Suprapubic skin (tissue), 4 donors: Measurements from ENCODE around the gene CHRM1. TPM values are rescaled to one million over a fixed set of nuclear protein-coding genes. Genes with fewer than 3 reads are reported as not detected.

Experiments used
- DNase-seq, 2 donors: peaks; one replicate each; pipeline ENCODE4 v3.0.0-alpha.2; 2019; ENCODE audit warnings: low spot score in 2 of 2
- H3K27ac ChIP-seq: fragments of 200-600 bp; sonication (generic); one replicate; pipeline ENCODE4 v1.5.1; 2019
- H3K27me3 ChIP-seq: fragments of 200-600 bp; sonication (generic); one replicate; pipeline ENCODE4 v1.5.1; 2019
- H3K36me3 ChIP-seq: fragments of 200-600 bp; sonication (generic); one replicate; pipeline ENCODE4 v1.5.1; 2019
- H3K4me1 ChIP-seq: fragments of 200-600 bp; sonication (generic); one replicate; pipeline ENCODE4 v1.5.1; 2019
- H3K4me3 ChIP-seq: fragments of 200-600 bp; sonication (generic); one replicate; pipeline ENCODE4 v1.5.1; 2019; ENCODE audit warnings: mild to moderate bottlenecking
- H3K9me3 ChIP-seq: fragments of 200-600 bp; sonication (generic); one replicate; pipeline ENCODE4 v1.5.1; 2019
- CTCF ChIP-seq, 2 donors: fragments of 200-600 bp in 1 of 2; fragments of 450-650 bp in 1 of 2; sonication (generic) in 1 of 2; IDR thresholded peaks; one replicate each; pipeline ENCODE4 v1.5.1; 2016 to 2019; ENCODE audit warnings: antibody characterized with exemption in 2 of 2, mild to moderate bottlenecking in 1 of 2, moderate library complexity in 1 of 2
- EP300 ChIP-seq: sonication (generic); formaldehyde crosslinking; IDR thresholded peaks from one replicate; pipeline ENCODE4 v1.6.1; 2017; ENCODE audit warnings: antibody characterized with exemption
- POLR2A ChIP-seq, 2 donors: fragments of 450-650 bp; IDR thresholded peaks; one replicate each; pipeline ENCODE4 v1.6.1; 2017; ENCODE audit warnings: antibody characterized with exemption in 2 of 2, mild to moderate bottlenecking in 2 of 2, moderate library complexity in 2 of 2
- POLR2AphosphoS5 ChIP-seq, 3 donors: sonication (generic); formaldehyde crosslinking; IDR thresholded peaks; one replicate each; pipeline ENCODE4 v1.6.1; 2017; ENCODE audit warnings: antibody characterized with exemption in 3 of 3
- WGBS: methylation state at CpG from one replicate; pipeline ENCODE4 v1.1.5; 2018; 5-methylcytosine and 5-hydroxymethylcytosine counted together
- total RNA-seq, 4 donors: library from RNA; depleted of rRNA; stranded (reverse); fragments of >200 nt; gene quantifications; one replicate each; pipeline ENCODE4 v1.1.0, GENCODE V29; 2016

Gene CHRM1
- total RNA-seq, 4 donors from 2014 or later, result 2.5 to 5.4 (median 4.5) TPM

GRCh38 chr11:62930157-62930556 is 9.0 kb upstream of the CHRM1 start:
- TF ChIP-seq CTCF (IDR thresholded peaks at IDR 0.05) (no peak), POLR2AphosphoS5 (IDR thresholded peaks at IDR 0.05) (no peak), POLR2A (IDR thresholded peaks at IDR 0.05) (no peak), EP300 (no peak)
- peaks cover 26% of the 10 kb centered on the region for H3K27me3 ChIP-seq
- DNase-seq, result no peak
- WGBS, result 57% methylated on average over 4 of the region's 4 CpGs
- no peaks in the 10 kb centered on the region for H3K36me3 ChIP-seq
- H3K4me1 ChIP-seq, result peaks cover 18% of the 10 kb centered on the region
- no peak overlapping the region for H3K27ac ChIP-seq
- H3K9me3 ChIP-seq, result no peaks in the 10 kb centered on the region
- no peak overlapping the region for H3K4me3 ChIP-seq

GRCh38 chr11:62928011-62928410 is 6.8 kb upstream of the CHRM1 start:
- Histone ChIP-seq H3K36me3 (no peaks in the 10 kb centered on the region), H3K4me3 (no peak overlapping the region), H3K27ac (no peak overlapping the region), H3K9me3 (no peaks in the 10 kb centered on the region), H3K4me1 (peaks cover 30% of the 10 kb centered on the region), H3K27me3 (peaks cover 48% of the 10 kb centered on the region)
- WGBS, result 46% methylated on average over 10 of the region's 13 CpGs
- TF ChIP-seq CTCF (IDR thresholded peaks at IDR 0.05), result no peak
- TF ChIP-seq POLR2AphosphoS5 (IDR thresholded peaks at IDR 0.05), result no peak
- no peak for TF ChIP-seq EP300
- no peak for TF ChIP-seq POLR2A (IDR thresholded peaks at IDR 0.05)
- no peak for DNase-seq

- no peak for DNase-seq
- TF ChIP-seq CTCF (IDR thresholded peaks at IDR 0.05) (no peak), POLR2A (IDR thresholded peaks at IDR 0.05) (no peak), POLR2AphosphoS5 (IDR thresholded peaks at IDR 0.05) (no peak), EP300 (no peak)
- WGBS, result 57% methylated on average over 34 of the region's 53 CpGs
- Histone ChIP-seq H3K9me3 (no peaks in the 10 kb centered on the region), H3K4me1 (peaks cover 42% of the 10 kb centered on the region), H3K27ac (no peak overlapping the region), H3K27me3 (peaks cover 59% of the 10 kb centered on the region), H3K36me3 (no peaks in the 10 kb centered on the region), H3K4me3 (peak overlapping the region; percentile 34)
These were observed 5.7 kb upstream of the CHRM1 start for GRCh38 chr11:62926680-62927455.

GRCh38 chr11:62925745-62926679 is 4.8 kb upstream of the CHRM1 start:
- Histone ChIP-seq H3K27ac (no peak overlapping the region), H3K4me3 (peak overlapping the region; percentile 34), H3K4me1 (peaks cover 44% of the 10 kb centered on the region), H3K27me3 (peaks cover 68% of the 10 kb centered on the region), H3K36me3 (no peaks in the 10 kb centered on the region), H3K9me3 (no peaks in the 10 kb centered on the region)
- no peak for DNase-seq
- TF ChIP-seq CTCF (IDR thresholded peaks at IDR 0.05) (no peak), POLR2AphosphoS5 (IDR thresholded peaks at IDR 0.05) (no peak), EP300 (no peak)
- WGBS, result 66% methylated on average over 49 of the region's 71 CpGs

- Histone ChIP-seq H3K4me1 (peaks cover 51% of the 10 kb centered on the region), H3K9me3 (no peaks in the 10 kb centered on the region), H3K27ac (no peak overlapping the region), H3K27me3 (peaks cover 73% of the 10 kb centered on the region), H3K36me3 (no peaks in the 10 kb centered on the region), H3K4me3 (peak overlapping the region; percentile 34)
- no peak for DNase-seq
- WGBS, result 69% methylated on average over 14 of the region's 14 CpGs
- TF ChIP-seq POLR2AphosphoS5 (IDR thresholded peaks at IDR 0.05) (no peak), CTCF (IDR thresholded peaks at IDR 0.05) (no peak), POLR2A (IDR thresholded peaks at IDR 0.05) (no peak), EP300 (no peak)
These were observed 4.1 kb upstream of the CHRM1 start for GRCh38 chr11:62925308-62925707.
